GM12878 (cell line): ENCODE measurements around the gene PILRB. TPM values are rescaled to one million over a fixed set of nuclear protein-coding genes. Genes with fewer than 3 reads are reported as not detected.

Experiments
- CREB1 ChIP-seq: IDR thresholded peaks from 2 replicates; pipeline ENCODE4 v1.6.1; 2012; ENCODE audit warnings: low read depth, mild to moderate bottlenecking, inconsistent platforms
- RB1 ChIP-seq: fragments of 450-650 bp; formaldehyde crosslinking; IDR thresholded peaks from 2 replicates; pipeline ENCODE4 v1.6.1; 2017; ENCODE audit warnings: mild to moderate bottlenecking, borderline replicate concordance
- ZNF217 ChIP-seq: fragments of 450-650 bp; IDR thresholded peaks from 2 replicates; pipeline ENCODE4 v1.6.1; 2017; ENCODE audit warnings: antibody characterized with exemption, mild to moderate bottlenecking
- ZNF384 ChIP-seq: IDR thresholded peaks from 2 replicates; pipeline ENCODE4 v1.6.1; 2012; ENCODE audit warnings: low read depth, mild to moderate bottlenecking, low read length, improper control_type of control experiment, borderline replicate concordance
- polyA plus RNA-seq, 11 experiments: library from polyadenylated mRNA; depleted of rRNA in 4 of 11; unstranded in 6 of 11; stranded (reverse) in 5 of 11; fragments of >200 nt; fragmentation: Nextera tagmentation in 4 of 11; fragmentation: Illumina TruSeq in 1 of 11; extraction: Ambion mirVana in 4 of 11; extraction: Trizol in 1 of 11; gene quantifications; 1 replicate in 1 of 11; 2 replicates in 10 of 11; pipeline versions ENCODE4 v1.2.1 to v1.2.3, GENCODE V29; 2011 to 2016; ENCODE audit warnings: inconsistent platforms in 2 of 11, missing spikeins in 2 of 11, low read depth in 1 of 11
- total RNA-seq, 4 experiments: library from RNA; depleted of rRNA in 3 of 4; stranded (reverse); fragments of >200 nt in 3 of 4; fragmentation: Illumina TruSeq in 1 of 4; extraction: Trizol in 1 of 4; gene quantifications; 2 replicates each; pipeline versions ENCODE4 v1.2.1 to v1.2.3, GENCODE V29; 2013 to 2021
- TF ChIP-seq, protein P1 (sequence below): IDR thresholded peaks from 2 replicates; pipeline ENCODE4 v1.6.1; 2012; ENCODE audit warnings: improper control_type of control experiment, low read depth, low read length; ENCODE audit not compliant: insufficient replicate concordance
- TF ChIP-seq, protein P2 (sequence below): fragments of 150-350 bp; IDR thresholded peaks from 2 replicates; pipeline ENCODE4 v1.6.1; 2014; ENCODE audit warnings: mild to moderate bottlenecking, low read depth, low read length
- TF ChIP-seq, protein P3 (sequence below): fragments of 450-650 bp; formaldehyde crosslinking; IDR thresholded peaks from 2 replicates; pipeline ENCODE4 v1.4.0; 2022; ENCODE audit warnings: mild to moderate bottlenecking, moderate library complexity

The PILRB gene
- total and polyA plus RNA-seq, 10 of the 15 experiments (the other 5 are each of a cell fraction or from before 2014, with no cell fraction given) = 2.6 to 50.3 (median 22.0) TPM

DNA sequence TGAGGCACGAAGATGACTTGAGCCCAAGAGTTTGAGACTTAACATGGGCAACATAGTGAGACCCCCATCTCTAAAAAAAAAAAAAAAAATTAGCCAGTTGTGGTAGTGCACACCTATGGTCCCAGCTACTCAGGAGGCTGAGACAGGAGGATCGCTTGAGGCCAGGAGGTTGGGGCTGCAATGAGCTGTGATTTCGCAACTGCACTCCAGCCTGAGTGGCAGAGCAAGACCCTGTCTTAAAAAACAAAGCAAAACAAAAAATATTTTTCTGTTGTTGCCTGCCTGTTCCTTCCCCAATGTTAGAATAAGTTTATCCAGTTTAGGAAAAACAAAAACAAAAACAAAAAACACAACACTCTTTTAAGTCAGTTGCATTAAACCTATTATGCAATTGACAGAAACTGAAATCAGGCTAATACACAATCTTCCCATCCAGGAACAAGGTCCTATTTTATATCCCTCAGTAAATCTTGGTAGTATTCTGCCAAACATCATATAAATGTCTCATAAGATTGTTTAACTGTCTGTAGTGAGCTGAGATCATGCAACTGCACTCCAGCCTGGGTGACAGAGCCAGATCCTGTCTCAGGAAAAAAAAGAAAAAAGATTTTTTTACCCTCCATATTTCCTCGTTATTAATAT is 20.3 kb downstream of the PILRB start (continued):
- TF ChIP-seq, protein P1, sequence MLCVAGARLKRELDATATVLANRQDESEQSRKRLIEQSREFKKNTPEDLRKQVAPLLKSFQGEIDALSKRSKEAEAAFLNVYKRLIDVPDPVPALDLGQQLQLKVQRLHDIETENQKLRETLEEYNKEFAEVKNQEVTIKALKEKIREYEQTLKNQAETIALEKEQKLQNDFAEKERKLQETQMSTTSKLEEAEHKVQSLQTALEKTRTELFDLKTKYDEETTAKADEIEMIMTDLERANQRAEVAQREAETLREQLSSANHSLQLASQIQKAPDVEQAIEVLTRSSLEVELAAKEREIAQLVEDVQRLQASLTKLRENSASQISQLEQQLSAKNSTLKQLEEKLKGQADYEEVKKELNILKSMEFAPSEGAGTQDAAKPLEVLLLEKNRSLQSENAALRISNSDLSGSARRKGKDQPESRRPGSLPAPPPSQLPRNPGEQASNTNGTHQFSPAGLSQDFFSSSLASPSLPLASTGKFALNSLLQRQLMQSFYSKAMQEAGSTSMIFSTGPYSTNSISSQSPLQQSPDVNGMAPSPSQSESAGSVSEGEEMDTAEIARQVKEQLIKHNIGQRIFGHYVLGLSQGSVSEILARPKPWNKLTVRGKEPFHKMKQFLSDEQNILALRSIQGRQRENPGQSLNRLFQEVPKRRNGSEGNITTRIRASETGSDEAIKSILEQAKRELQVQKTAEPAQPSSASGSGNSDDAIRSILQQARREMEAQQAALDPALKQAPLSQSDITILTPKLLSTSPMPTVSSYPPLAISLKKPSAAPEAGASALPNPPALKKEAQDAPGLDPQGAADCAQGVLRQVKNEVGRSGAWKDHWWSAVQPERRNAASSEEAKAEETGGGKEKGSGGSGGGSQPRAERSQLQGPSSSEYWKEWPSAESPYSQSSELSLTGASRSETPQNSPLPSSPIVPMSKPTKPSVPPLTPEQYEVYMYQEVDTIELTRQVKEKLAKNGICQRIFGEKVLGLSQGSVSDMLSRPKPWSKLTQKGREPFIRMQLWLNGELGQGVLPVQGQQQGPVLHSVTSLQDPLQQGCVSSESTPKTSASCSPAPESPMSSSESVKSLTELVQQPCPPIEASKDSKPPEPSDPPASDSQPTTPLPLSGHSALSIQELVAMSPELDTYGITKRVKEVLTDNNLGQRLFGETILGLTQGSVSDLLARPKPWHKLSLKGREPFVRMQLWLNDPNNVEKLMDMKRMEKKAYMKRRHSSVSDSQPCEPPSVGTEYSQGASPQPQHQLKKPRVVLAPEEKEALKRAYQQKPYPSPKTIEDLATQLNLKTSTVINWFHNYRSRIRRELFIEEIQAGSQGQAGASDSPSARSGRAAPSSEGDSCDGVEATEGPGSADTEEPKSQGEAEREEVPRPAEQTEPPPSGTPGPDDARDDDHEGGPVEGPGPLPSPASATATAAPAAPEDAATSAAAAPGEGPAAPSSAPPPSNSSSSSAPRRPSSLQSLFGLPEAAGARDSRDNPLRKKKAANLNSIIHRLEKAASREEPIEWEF = no peak
- TF ChIP-seq, protein P2, sequence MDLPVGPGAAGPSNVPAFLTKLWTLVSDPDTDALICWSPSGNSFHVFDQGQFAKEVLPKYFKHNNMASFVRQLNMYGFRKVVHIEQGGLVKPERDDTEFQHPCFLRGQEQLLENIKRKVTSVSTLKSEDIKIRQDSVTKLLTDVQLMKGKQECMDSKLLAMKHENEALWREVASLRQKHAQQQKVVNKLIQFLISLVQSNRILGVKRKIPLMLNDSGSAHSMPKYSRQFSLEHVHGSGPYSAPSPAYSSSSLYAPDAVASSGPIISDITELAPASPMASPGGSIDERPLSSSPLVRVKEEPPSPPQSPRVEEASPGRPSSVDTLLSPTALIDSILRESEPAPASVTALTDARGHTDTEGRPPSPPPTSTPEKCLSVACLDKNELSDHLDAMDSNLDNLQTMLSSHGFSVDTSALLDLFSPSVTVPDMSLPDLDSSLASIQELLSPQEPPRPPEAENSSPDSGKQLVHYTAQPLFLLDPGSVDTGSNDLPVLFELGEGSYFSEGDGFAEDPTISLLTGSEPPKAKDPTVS = no peak
- TF ChIP-seq CREB1 (no peak), ZNF217 (no peak), RB1 (no peak), ZNF384 (no peak)
- TF ChIP-seq, protein P3, sequence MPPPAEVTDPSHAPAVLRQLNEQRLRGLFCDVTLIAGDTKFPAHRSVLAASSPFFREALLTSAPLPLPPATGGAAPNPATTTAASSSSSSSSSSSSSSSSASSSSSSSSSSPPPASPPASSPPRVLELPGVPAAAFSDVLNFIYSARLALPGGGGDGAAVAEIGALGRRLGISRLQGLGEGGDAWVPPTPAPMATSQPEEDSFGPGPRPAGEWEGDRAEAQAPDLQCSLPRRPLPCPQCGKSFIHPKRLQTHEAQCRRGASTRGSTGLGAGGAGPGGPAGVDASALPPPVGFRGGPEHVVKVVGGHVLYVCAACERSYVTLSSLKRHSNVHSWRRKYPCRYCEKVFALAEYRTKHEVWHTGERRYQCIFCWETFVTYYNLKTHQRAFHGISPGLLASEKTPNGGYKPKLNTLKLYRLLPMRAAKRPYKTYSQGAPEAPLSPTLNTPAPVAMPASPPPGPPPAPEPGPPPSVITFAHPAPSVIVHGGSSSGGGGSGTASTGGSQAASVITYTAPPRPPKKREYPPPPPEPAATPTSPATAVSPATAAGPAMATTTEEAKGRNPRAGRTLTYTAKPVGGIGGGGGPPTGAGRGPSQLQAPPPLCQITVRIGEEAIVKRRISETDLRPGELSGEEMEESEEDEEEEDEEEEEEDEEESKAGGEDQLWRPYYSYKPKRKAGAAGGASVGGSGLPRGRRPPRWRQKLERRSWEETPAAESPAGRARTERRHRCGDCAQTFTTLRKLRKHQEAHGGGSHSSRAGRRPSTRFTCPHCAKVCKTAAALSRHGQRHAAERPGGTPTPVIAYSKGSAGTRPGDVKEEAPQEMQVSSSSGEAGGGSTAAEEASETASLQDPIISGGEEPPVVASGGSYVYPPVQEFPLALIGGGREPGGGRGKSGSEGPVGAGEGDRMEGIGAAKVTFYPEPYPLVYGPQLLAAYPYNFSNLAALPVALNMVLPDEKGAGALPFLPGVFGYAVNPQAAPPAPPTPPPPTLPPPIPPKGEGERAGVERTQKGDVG (CRISPR knock-in tag) = no peak
- TF ChIP-seq, all 136 proteins: peak for 0
